ENCODE results near the gene LZTFL1. TPM values are rescaled to one million over a fixed set of nuclear protein-coding genes. Genes with fewer than 3 reads are reported as not detected.

The LZTFL1 gene
- total RNA-seq, 2 donors from 2014 or later, result 12.1 to 19.8 TPM

DNA sequence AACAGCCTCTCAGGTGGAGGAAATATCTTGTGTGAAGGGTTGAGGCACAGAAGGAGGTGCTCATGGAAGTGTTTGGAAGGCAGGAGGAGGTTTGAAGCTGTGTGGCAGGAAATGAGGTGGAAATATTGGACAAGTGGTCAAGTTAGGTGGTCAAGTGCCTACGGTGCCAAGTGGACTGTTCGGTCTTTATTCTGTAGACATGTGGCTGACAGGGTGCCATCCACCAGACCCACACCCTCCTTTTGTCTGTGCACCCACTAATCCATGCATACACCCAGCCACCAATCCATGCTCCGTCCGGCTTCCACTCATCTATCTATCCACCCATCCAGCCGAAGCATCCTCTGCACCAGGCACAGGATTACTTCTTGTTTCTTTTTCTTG lies 47.8 kb downstream of the LZTFL1 start:
- H3K27me3 ChIP-seq (ENCODE audit: control insufficient read depth, insufficient read depth, low read length, poor library complexity, severe bottlenecking), result peaks cover 51% of the 10 kb centered on the region
- H3K4me3 Mint-ChIP-seq, result no peak overlapping the region
- WGBS, 2 experiments (ENCODE audit: insufficient coverage in 1 of 2, insufficient read length in 1 of 2), result 93 to 100% methylated on average over 4 to 5 of the region's 5 CpGs
- H3K9ac ChIP-seq (ENCODE audit: extremely low read depth, low read length, poor library complexity, severe bottlenecking), result no peak overlapping the region
- H3K36me3 ChIP-seq (ENCODE audit: control insufficient read depth, insufficient read depth, low read length), result no peaks in the 10 kb centered on the region
- peaks cover 4% of the 10 kb centered on the region for H3K9me3 ChIP-seq (ENCODE audit: control insufficient read depth, low read length)
- no peaks in the 10 kb centered on the region for H3K4me1 Mint-ChIP-seq
- no peaks in the 10 kb centered on the region for H3K36me3 Mint-ChIP-seq (ENCODE audit: low read depth)
- TF ChIP-seq, protein P1, sequence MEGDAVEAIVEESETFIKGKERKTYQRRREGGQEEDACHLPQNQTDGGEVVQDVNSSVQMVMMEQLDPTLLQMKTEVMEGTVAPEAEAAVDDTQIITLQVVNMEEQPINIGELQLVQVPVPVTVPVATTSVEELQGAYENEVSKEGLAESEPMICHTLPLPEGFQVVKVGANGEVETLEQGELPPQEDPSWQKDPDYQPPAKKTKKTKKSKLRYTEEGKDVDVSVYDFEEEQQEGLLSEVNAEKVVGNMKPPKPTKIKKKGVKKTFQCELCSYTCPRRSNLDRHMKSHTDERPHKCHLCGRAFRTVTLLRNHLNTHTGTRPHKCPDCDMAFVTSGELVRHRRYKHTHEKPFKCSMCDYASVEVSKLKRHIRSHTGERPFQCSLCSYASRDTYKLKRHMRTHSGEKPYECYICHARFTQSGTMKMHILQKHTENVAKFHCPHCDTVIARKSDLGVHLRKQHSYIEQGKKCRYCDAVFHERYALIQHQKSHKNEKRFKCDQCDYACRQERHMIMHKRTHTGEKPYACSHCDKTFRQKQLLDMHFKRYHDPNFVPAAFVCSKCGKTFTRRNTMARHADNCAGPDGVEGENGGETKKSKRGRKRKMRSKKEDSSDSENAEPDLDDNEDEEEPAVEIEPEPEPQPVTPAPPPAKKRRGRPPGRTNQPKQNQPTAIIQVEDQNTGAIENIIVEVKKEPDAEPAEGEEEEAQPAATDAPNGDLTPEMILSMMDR (conservative IDR thresholded peaks at IDR 0.05), result no peak
- peaks cover 62% of the 10 kb centered on the region for H3K27me3 Mint-ChIP-seq (ENCODE audit: insufficient read depth)
- peak; percentile 20 for DNase-seq
- no peak overlapping the region for H3K27ac ChIP-seq (ENCODE audit: low read depth, low read length)
- no peaks in the 10 kb centered on the region for H3K4me1 ChIP-seq (ENCODE audit: control insufficient read depth, insufficient read depth, low read length)
- H3K9me3 Mint-ChIP-seq, result peaks cover 11% of the 10 kb centered on the region
- no peak overlapping the region for H3K27ac Mint-ChIP-seq
- no peak overlapping the region for H3K4me3 ChIP-seq (ENCODE audit: low read length)

DNA sequence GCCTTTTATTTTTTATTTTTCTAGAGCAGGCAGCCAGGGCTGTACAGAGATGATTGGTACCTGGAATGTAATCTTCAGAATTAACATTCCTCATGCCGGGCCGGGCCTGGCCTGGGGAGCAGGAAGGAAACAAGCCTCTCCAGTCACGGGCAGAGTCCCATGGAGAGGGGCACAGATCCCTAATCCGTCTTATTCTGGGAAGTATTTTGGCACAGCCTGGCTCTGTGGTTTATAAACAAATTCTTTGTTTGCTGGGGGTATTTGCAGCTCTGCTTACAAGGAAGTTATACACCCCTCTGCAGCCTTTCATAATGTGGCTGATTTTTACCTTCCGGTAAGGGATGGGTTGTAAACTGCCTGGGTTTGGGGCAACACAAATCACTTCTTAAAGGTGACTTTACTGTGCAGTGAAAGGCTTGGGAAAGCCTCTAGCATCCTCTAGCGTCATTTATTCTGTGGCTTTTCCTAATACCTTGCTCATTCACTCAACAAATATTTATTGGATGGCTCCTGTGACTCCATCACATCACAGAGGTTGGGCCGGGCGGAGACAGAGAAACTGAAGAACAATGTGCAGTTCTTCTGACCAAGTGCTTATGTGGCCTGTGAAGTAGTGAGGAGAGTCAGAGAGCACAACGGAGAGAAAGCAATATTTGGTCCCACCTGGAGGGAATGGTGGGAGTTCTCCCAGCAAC lies 48.3 kb downstream of the LZTFL1 start:
- H3K27me3 Mint-ChIP-seq (ENCODE audit: insufficient read depth), result peaks cover 57% of the 10 kb centered on the region
- TF ChIP-seq, protein P1 (conservative IDR thresholded peaks at IDR 0.05), result no peak
- no peak overlapping the region for H3K4me3 Mint-ChIP-seq
- H3K27ac Mint-ChIP-seq, result no peak overlapping the region
- Histone ChIP-seq H3K9me3 (ENCODE audit: control insufficient read depth, low read length) (peaks cover 9% of the 10 kb centered on the region), H3K9ac (ENCODE audit: extremely low read depth, low read length, poor library complexity, severe bottlenecking) (no peak overlapping the region), H3K4me1 (ENCODE audit: control insufficient read depth, insufficient read depth, low read length) (no peaks in the 10 kb centered on the region), H3K27ac (ENCODE audit: low read depth, low read length) (no peak overlapping the region), H3K27me3 (ENCODE audit: control insufficient read depth, insufficient read depth, low read length, poor library complexity, severe bottlenecking) (peaks cover 50% of the 10 kb centered on the region), H3K4me3 (ENCODE audit: low read length) (no peak overlapping the region), H3K36me3 (ENCODE audit: control insufficient read depth, insufficient read depth, low read length) (no peaks in the 10 kb centered on the region)
- peak; percentile 25 for DNase-seq
- WGBS, 2 experiments (ENCODE audit: insufficient coverage in 1 of 2, insufficient read length in 1 of 2), result 80 to 88% methylated on average over 5 to 9 of the region's 9 CpGs
- peaks cover 16% of the 10 kb centered on the region for H3K9me3 Mint-ChIP-seq
- H3K4me1 Mint-ChIP-seq, result no peaks in the 10 kb centered on the region
- H3K36me3 Mint-ChIP-seq (ENCODE audit: low read depth), result no peaks in the 10 kb centered on the region

DNA sequence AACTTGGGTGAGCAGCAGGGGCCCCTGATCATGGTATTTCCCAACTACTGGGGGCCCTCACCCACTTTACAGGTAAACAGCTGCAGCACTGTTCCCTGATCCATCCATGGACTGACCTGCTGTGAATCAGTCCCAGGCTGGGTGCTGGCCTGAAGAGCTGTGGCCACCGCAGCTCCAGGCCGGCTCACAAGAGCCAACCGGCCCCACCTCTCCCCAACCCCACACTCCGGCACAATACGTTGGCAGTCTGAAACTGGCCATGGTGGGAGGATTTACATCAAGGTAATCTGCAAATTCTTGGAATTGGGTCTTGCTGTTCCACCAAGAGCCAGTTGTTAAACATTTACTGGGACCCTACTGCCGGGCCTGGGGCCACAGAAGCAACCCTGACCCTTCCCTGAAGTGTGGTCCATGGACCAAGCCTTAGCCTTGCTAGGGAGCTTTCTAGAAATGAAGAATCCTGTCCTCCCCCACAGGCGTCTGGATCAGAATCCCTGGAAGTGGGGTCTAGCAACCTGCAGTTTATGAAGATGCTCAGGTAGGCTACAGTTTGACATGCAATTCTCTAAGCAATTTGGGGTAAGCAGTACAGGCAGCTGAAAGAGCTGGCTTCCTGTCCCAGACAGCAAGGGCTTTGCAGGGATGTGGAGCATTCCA lies 49.3 kb downstream of the LZTFL1 start:
- H3K36me3 ChIP-seq (ENCODE audit: control insufficient read depth, insufficient read depth, low read length), result no peaks in the 10 kb centered on the region
- Mint-ChIP-seq H3K27me3 (ENCODE audit: insufficient read depth) (peaks cover 49% of the 10 kb centered on the region), H3K4me3 (no peak overlapping the region), H3K27ac (no peak overlapping the region), H3K36me3 (ENCODE audit: low read depth) (no peaks in the 10 kb centered on the region), H3K4me1 (no peaks in the 10 kb centered on the region), H3K9me3 (peaks cover 17% of the 10 kb centered on the region)
- no peak overlapping the region for H3K9ac ChIP-seq (ENCODE audit: extremely low read depth, low read length, poor library complexity, severe bottlenecking)
- H3K27me3 ChIP-seq (ENCODE audit: control insufficient read depth, insufficient read depth, low read length, poor library complexity, severe bottlenecking), result peaks cover 41% of the 10 kb centered on the region
- H3K4me1 ChIP-seq (ENCODE audit: control insufficient read depth, insufficient read depth, low read length), result no peaks in the 10 kb centered on the region
- H3K4me3 ChIP-seq (ENCODE audit: low read length), result no peak overlapping the region
- DNase-seq, result peak; percentile 38
- TF ChIP-seq, protein P1 (conservative IDR thresholded peaks at IDR 0.05), result no peak
- H3K9me3 ChIP-seq (ENCODE audit: control insufficient read depth, low read length), result peaks cover 11% of the 10 kb centered on the region
- H3K27ac ChIP-seq (ENCODE audit: low read depth, low read length), result no peak overlapping the region
- 90 to 92% methylated on average over 2 to 7 of the region's 7 CpGs for WGBS, 2 experiments (ENCODE audit: insufficient coverage in 1 of 2, insufficient read length in 1 of 2)

Measured in endodermal cell (in vitro differentiated cells).